GM12891 (cell line): ENCODE data around the gene VPS37D.

Source experiments
- POLR2AphosphoS5 ChIP-seq: IDR thresholded peaks from 2 replicates; pipeline ENCODE4 v1.6.1; 2011; ENCODE audit warnings: low read depth, low read length, control low read depth
- SPI1 ChIP-seq: IDR thresholded peaks from 2 replicates; pipeline ENCODE4 v1.6.1; 2011; ENCODE audit warnings: low read depth, low read length, control low read depth

DNA sequence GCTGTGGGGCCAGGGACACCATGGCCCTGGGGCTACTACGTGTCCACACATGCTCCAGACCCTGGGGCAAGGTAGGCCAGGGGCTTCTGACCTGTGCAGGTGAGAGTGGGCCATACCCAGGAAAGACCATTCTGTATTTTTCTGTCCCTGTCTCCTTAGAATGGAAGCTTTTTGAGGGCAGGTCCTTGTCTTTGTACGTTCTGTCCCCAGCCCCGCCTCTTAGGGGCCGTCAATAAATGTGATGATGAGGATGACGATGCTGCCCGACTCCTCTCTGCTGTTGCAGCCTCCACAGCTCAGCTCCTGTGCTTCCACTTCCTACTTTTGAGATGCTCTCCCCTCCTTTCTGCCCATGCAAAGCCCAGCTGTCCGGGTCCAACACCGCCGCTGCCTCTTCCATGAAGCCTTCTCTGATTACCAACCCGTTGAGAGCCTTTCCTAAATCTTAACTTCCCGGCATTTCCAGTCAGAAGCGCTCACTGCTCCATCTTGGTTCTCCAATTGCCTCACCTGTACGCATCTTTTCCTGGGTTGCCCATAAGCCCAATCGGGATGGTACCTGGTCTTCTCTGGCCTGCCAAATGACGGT is 4.3 kb downstream of the VPS37D start:
- no peak for TF ChIP-seq POLR2AphosphoS5
- TF ChIP-seq SPI1: no peak
